Lung (tissue), 12 donors: ENCODE measurements around the gene DENND4B. TPM values are rescaled to one million over a fixed set of nuclear protein-coding genes. Genes with fewer than 3 reads are reported as not detected.

ENCODE experiments used
- ATAC-seq: fragments of 200-7000 bp; cut with Tn5 transposase; one replicate; pipeline ENCODE4 v1.9.1; 2020; ENCODE audit warnings: moderate number of reproducible peaks; ENCODE audit not compliant: insufficient read depth, low FRiP score
- DNase-seq, 3 donors: peaks; one replicate each; pipeline ENCODE4 v3.0.0-alpha.2; 2013 to 2017
- H3K27ac ChIP-seq, 2 donors: one replicate each; pipeline ENCODE4 v1.5.1; 2013; ENCODE audit warnings: mild to moderate bottlenecking in 2 of 2, moderate library complexity in 2 of 2, control low read depth in 1 of 2, inconsistent platforms in 1 of 2, low read depth in 1 of 2, low read length in 1 of 2
- H3K27me3 ChIP-seq, 3 donors: one replicate each; pipeline ENCODE4 v1.5.1; 2013; ENCODE audit warnings: low read length in 2 of 3; ENCODE audit not compliant: control insufficient read depth in 3 of 3, insufficient read depth in 3 of 3
- H3K36me3 ChIP-seq, 4 donors: one replicate each; pipeline ENCODE4 v1.5.1; 2013; ENCODE audit warnings: low read length in 4 of 4, mild to moderate bottlenecking in 1 of 4, moderate library complexity in 1 of 4; ENCODE audit not compliant: control insufficient read depth in 4 of 4, insufficient read depth in 4 of 4
- H3K4me1 ChIP-seq, 5 donors: one replicate each; pipeline ENCODE4 v1.5.1; 2013; ENCODE audit warnings: low read length in 5 of 5, mild to moderate bottlenecking in 2 of 5, moderate library complexity in 1 of 5; ENCODE audit not compliant: control insufficient read depth in 5 of 5, insufficient read depth in 5 of 5
- H3K4me3 ChIP-seq: one replicate; pipeline ENCODE4 v1.5.1; 2013; ENCODE audit warnings: mild to moderate bottlenecking, control low read depth, moderate library complexity
- H3K9ac ChIP-seq, 2 donors: one replicate each; pipeline ENCODE4 v1.5.1; 2013; ENCODE audit warnings: low read length in 2 of 2, control low read depth in 1 of 2; ENCODE audit not compliant: insufficient read depth in 1 of 2
- H3K9me3 ChIP-seq, 4 donors: one replicate each; pipeline ENCODE4 v1.5.1; 2013; ENCODE audit warnings: low read length in 3 of 4, mild to moderate bottlenecking in 1 of 4, moderate library complexity in 1 of 4; ENCODE audit not compliant: control insufficient read depth in 4 of 4, insufficient read depth in 3 of 4
- WGBS, 2 donors: extraction: QIAGEN DNeasy Blood & Tissue Kit; methylation state at CpG; one replicate each; pipeline ENCODE4 v1.1.7; 2013; 5-methylcytosine and 5-hydroxymethylcytosine counted together
- polyA plus RNA-seq, 2 donors: library from polyadenylated mRNA; stranded (reverse); fragments of 200-250 nt; gene quantifications; one replicate each; pipeline ENCODE4 v1.2.1, GENCODE V29; 2013
- total RNA-seq, 2 donors: library from RNA; depleted of rRNA in 1 of 2; stranded (reverse); fragments of >200 nt in 1 of 2; gene quantifications; one replicate each; pipeline ENCODE4 v1.2.1, GENCODE V29; 2014 to 2021
- TF ChIP-seq, protein P1 (sequence below): IDR thresholded peaks from 2 replicates; pipeline ENCODE4 v1.5.1; 2012; ENCODE audit warnings: mild to moderate bottlenecking; ENCODE audit errors: control extremely low read depth, extremely low read depth
- donor health status: control.
- donor health status: control.
- donor health status: Bipolar disorder and iron deficiency.
- donor health status: healthy.
- donor health status: DM: yes; HTN: yes; CAD: no.

DENND4B gene
- total and polyA plus RNA-seq, 4 donors, result 40.5 to 84.7 (median 59.4) TPM

DNA sequence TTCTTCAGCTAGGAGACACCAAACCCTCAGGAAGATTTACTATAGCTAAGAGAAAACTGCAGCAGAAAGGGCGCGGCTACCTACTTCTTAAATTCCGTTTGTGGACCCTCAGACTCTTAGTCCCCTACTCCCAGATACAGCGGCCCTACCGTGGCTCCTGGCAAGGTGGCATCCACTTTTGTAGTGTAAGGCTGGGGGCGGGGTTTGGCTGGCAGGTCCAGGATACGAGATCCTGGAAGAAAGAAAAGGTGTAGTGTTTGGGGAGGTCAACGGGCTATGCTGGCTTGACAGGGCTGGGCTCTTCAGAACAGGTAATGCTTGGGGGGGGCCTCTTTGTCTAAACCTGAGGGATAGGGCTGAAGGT, 21.5 kb upstream of the DENND4B start:
- Histone ChIP-seq H3K27me3 (no peaks in the 10 kb centered on the region), H3K4me1 (peaks cover 0 to 32% (median 0%) of the 10 kb centered on the region in 5 donors), H3K4me3 (peak overlapping the region; percentile 18), H3K9me3 (no peaks in the 10 kb centered on the region), H3K27ac (peak overlapping the region; percentile 62 to 70), H3K36me3 (peaks cover 0 to 3% (median 0%) of the 10 kb centered on the region in 4 donors), H3K9ac (peak overlapping the region; percentile 2 to 82)
- 0 to 2% methylated on average over 8 of the region's 8 CpGs for WGBS, 2 donors
- TF ChIP-seq, protein P1, sequence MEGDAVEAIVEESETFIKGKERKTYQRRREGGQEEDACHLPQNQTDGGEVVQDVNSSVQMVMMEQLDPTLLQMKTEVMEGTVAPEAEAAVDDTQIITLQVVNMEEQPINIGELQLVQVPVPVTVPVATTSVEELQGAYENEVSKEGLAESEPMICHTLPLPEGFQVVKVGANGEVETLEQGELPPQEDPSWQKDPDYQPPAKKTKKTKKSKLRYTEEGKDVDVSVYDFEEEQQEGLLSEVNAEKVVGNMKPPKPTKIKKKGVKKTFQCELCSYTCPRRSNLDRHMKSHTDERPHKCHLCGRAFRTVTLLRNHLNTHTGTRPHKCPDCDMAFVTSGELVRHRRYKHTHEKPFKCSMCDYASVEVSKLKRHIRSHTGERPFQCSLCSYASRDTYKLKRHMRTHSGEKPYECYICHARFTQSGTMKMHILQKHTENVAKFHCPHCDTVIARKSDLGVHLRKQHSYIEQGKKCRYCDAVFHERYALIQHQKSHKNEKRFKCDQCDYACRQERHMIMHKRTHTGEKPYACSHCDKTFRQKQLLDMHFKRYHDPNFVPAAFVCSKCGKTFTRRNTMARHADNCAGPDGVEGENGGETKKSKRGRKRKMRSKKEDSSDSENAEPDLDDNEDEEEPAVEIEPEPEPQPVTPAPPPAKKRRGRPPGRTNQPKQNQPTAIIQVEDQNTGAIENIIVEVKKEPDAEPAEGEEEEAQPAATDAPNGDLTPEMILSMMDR, result no peak
- no peak for ATAC-seq
- DNase-seq, result no peak

DNA sequence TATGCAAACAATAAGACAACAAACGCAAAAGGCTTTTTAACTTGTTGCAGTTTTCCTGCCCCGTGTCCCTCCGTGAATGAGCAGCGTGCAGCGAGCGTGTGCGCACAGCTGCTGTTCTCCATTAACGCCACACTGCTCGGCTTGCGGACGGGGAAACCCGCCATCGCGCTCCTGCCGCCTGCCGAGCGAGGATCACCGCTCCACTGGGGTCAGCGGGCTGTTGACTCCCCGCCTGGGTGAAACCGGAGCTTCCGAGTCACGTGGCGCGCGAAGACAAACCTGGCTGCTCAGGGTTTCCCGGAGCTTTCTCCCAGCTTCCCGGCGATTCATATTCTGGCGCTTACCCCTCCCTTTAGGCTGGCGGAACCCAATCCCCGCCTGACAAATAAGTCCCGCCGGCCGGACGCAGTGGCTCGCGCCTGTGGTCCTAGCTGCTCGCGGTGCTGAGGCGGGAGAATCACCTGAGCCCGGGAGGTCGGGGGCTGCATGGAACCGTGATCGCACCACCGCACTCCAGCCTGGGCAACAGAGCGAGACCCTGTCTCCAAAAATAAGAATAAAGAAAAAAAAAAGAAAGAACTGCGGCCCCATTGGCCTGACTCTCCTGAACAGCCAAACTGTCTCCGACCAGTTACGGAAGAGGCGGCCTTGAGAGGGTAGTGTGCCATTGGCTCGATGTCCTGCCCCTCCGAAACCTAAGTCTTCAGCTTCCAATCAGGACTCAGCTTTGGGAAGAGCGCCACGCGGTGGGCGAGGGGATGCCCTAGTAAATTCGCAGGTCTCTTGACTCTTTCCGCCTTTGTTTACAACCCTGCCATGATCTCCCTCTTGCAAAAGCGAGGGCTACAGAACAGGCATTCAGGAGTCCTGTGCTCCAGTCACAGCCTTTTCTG, 20.8 kb upstream of the DENND4B start, which contains the start of gene CREB3L4:
Gene CREB3L4, plus strand, starts transcription at position 796 of the 893 bp plus-strand sequence. CDS start 624 bp downstream, outside the sequence.
- H3K9ac ChIP-seq, result peak within 1 kb of the TSS; percentile 2 to 82
- H3K27me3 ChIP-seq, result no peaks in the 10 kb centered on the region
- WGBS, 2 donors, result 0% methylated on average over 60 of the region's 60 CpGs
- H3K4me1 ChIP-seq, result peaks cover 0 to 38% (median 6%) of the 10 kb centered on the region in 5 donors
- DNase-seq (peak; percentile 96 to 99 (median 99)), ATAC-seq (peak; percentile 83)
- H3K27ac ChIP-seq, result peak within 1 kb of the TSS; percentile 83 to 91
- TF ChIP-seq, protein P1, result peak; percentile 34
- no peaks in the 10 kb centered on the region for H3K36me3 ChIP-seq
- H3K4me3 ChIP-seq, result peak within 1 kb of the TSS; percentile 48
- no peaks in the 10 kb centered on the region for H3K9me3 ChIP-seq

DNA sequence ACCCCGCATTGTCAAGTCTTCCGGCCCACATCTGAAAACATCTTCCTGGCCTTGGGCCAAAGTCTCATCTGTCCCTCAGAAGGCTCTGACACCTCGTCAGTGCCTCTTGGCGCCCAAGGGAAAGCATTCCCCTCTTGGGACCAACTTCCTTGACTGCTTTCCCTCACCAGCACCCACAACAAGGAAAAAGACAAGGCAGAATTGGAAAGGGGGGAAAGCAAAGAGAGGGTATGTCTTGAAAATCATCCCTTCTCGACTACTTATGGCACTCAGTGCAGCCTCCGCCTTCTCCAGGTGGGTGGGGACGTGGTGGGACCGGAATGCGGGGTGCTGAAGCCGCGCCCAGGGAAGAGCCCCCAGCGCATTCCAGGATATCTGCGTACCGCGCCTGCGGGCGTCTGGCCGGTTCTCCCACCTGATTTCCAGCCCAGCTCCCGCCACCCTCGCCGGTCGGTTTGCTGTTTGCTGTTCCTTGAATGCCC, 17.4 kb upstream of the DENND4B start:
- DNase-seq (peak in 2 of 3 donors; percentile 64 to 72), ATAC-seq (no peak)
- Histone ChIP-seq H3K4me1 (peaks cover 7 to 52% (median 13%) of the 10 kb centered on the region in 5 donors), H3K27me3 (no peaks in the 10 kb centered on the region), H3K27ac (peak overlapping the region; percentile 94 to 96), H3K9ac (peak overlapping the region; percentile 66 to 96), H3K4me3 (peak overlapping the region; percentile 55), H3K9me3 (no peaks in the 10 kb centered on the region), H3K36me3 (peaks cover 0 to 9% (median 7%) of the 10 kb centered on the region in 4 donors)
- 1% methylated on average over 22 of the region's 22 CpGs for WGBS, 2 donors
- TF ChIP-seq, protein P1, result no peak
